ENCODE measurements around the gene ADGRG2.

DNA sequence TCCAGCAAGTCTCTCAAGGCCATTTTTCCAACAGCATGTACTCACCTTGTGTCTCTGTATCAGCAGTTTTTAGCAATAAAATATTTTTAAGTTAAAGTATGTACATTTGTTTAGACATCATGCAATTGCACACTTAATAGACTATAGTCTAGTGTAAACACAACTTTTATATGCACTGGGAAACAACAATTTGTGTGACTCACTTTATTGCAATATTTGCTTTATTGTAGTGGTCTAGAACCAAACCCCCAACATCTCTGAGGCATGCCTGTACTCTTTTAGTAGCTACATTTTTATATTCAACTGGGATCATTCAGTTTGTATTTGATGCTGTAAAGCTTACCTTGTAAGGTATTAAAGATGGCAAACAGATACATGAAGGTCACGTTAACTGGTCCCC, 123.6 kb downstream of the ADGRG2 start:
- no peak for TF ChIP-seq RAD21 (conservative IDR thresholded peaks at IDR 0.05)
- TF ChIP-seq CTCF (IDR thresholded peaks at IDR 0.05; ENCODE audit: poor library complexity, severe bottlenecking), result no peak
- no peak for TF ChIP-seq EZH2 (IDR thresholded peaks at IDR 0.05; ENCODE audit: borderline replicate concordance, insufficient read depth, low read length, poor library complexity, severe bottlenecking)
- TF ChIP-seq REST (IDR thresholded peaks at IDR 0.05; ENCODE audit: borderline replicate concordance), result no peak
- no peak for TF ChIP-seq EP300 (conservative IDR thresholded peaks at IDR 0.05; ENCODE audit: poor library complexity, severe bottlenecking)
- TF ChIP-seq TAF1 (IDR thresholded peaks at IDR 0.05; ENCODE audit: low read depth), result no peak
